ENCODE results near the gene WDPCP.
"Not testable (repeated sequence)": the region's sequence is repeated elsewhere in the genome, so short reads cannot be mapped to it uniquely, and the experiment has no call there.

DNA sequence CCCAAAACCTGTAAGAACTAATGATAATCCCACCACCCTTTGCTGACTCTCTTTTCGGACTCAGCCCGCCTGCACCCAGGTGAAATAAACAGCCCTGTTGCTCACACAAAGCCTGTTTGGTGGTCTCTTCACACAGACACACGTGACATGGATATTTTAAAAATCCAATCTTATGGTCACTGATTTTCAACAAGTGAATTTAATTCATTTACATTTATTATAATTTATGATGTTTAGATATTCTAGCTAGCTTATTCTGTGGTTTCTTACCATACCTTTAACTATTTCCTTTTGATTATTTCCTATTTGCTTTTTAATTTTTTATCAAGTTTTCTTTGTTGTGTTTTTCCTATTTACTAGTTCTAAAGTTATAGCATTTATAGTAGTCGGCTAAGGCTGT is 301.8 kb downstream of the WDPCP start:
- TF ChIP-seq, protein P1, sequence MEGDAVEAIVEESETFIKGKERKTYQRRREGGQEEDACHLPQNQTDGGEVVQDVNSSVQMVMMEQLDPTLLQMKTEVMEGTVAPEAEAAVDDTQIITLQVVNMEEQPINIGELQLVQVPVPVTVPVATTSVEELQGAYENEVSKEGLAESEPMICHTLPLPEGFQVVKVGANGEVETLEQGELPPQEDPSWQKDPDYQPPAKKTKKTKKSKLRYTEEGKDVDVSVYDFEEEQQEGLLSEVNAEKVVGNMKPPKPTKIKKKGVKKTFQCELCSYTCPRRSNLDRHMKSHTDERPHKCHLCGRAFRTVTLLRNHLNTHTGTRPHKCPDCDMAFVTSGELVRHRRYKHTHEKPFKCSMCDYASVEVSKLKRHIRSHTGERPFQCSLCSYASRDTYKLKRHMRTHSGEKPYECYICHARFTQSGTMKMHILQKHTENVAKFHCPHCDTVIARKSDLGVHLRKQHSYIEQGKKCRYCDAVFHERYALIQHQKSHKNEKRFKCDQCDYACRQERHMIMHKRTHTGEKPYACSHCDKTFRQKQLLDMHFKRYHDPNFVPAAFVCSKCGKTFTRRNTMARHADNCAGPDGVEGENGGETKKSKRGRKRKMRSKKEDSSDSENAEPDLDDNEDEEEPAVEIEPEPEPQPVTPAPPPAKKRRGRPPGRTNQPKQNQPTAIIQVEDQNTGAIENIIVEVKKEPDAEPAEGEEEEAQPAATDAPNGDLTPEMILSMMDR (IDR thresholded peaks at IDR 0.05): not testable (repeated sequence)
- not testable (repeated sequence) for TF ChIP-seq POLR2A, EP300 (IDR thresholded peaks at IDR 0.05)
